Large intestine (tissue), 3 donors: ENCODE data around the gene PABPC1L. TPM values are rescaled to one million over a fixed set of nuclear protein-coding genes. Genes with fewer than 3 reads are reported as not detected.
A peak's percentile ranks its signal among the peaks of the same experiment; 100 is the strongest.

Experiments
- DNase-seq, 2 donors: peaks; one replicate each; pipeline versions ENCODE4 v3.0.0 to v3.0.0-alpha.2; 2013
- H3K27ac ChIP-seq: one replicate; pipeline ENCODE4 v1.5.1; 2013; ENCODE audit warnings: low read length
- H3K27me3 ChIP-seq: 2 replicates; pipeline ENCODE4 v1.6.1; 2013; ENCODE audit warnings: low read length; ENCODE audit not compliant: control insufficient read depth, insufficient read depth
- H3K36me3 ChIP-seq: 2 replicates; pipeline ENCODE4 v1.6.1; 2013; ENCODE audit warnings: low read length; ENCODE audit not compliant: control insufficient read depth, insufficient read depth
- H3K4me1 ChIP-seq: one replicate; pipeline ENCODE4 v1.6.1; 2013; ENCODE audit warnings: low read length; ENCODE audit not compliant: control insufficient read depth, insufficient read depth
- H3K4me3 ChIP-seq: one replicate; pipeline ENCODE4 v1.5.1; 2013; ENCODE audit warnings: low read length
- H3K9me3 ChIP-seq: one replicate; pipeline ENCODE4 v1.6.1; 2013; ENCODE audit warnings: mild to moderate bottlenecking, low read depth, low read length, moderate library complexity; ENCODE audit not compliant: control insufficient read depth
- WGBS: methylation state at CpG from one replicate; pipeline ENCODE4 v1.1.5; 2013; ENCODE audit warnings: low lambda C conversion rate; ENCODE audit not compliant: insufficient coverage; 5-methylcytosine and 5-hydroxymethylcytosine counted together
- polyA plus RNA-seq: library from polyadenylated mRNA; unstranded; fragments of 120-200 nt; gene quantifications from one replicate; pipeline ENCODE4 v1.2.1, GENCODE V29; 2013

Gene PABPC1L
- polyA plus RNA-seq, 1 donor: 27.4 TPM

DNA sequence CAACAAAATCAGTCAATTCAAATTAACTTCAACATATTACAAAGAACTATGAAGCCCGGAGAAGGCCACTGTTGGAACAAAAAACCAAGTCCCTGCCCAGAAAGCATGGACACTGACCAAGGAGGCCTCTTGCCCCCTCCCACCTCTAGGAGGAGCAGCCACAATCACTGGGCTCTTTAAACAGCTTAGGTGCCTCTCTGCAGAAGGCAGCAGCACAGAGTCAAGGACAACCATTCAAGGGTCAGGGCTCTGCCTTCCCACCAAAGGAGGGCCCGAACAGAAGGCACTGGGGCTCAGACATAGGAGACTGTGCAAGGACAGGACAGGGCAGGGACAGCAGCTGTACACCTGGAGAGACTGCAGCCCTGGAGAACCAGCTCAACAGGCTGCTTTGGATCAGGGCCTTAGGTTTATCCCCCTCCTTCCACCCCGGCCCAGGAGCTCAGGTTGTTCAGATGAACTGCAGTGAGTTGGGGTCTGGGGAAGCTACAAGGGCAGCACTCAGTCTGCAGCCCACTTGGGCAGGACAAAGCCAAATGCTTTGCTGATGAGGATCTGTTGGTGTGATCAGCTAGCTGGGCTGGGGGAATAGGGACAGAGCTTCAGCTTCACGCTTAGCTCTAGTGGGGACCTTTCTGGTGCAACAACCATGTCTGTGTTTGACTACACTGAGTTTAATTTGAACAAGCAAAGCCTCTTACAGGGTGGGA is 32.6 kb downstream of the PABPC1L start:
- no CpG with 5 or more reads among the region's 4 CpGs for WGBS
- Histone ChIP-seq H3K27me3 (no peaks in the 10 kb centered on the region), H3K9me3 (no peaks in the 10 kb centered on the region), H3K36me3 (peaks cover 52% of the 10 kb centered on the region), H3K4me1 (no peaks in the 10 kb centered on the region), H3K4me3 (no peak overlapping the region), H3K27ac (no peak overlapping the region)
- DNase-seq: no peak

DNA sequence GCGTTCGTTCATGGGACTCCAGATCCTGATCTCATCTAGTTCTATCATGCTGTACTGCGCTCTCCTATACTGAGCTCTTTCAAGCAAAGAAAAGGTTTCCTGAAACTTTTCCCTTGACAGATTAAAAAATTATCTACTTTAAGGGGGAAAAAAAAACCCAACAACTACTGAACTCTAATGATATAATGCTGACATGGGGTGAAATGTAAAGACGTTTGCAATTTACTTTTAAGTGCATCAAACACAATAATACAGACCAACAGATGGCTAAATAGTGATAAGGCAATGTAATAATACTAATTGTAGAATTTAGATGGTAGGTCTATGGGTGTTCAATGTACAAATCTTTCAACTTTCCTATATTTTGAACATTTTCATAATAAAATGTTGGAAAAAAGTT is 34.0 kb downstream of the PABPC1L start:
- no peaks in the 10 kb centered on the region for H3K27me3 ChIP-seq
- peaks cover 56% of the 10 kb centered on the region for H3K36me3 ChIP-seq
- H3K4me1 ChIP-seq: no peaks in the 10 kb centered on the region
- H3K27ac ChIP-seq: no peak overlapping the region
- no peak overlapping the region for H3K4me3 ChIP-seq
- H3K9me3 ChIP-seq: no peaks in the 10 kb centered on the region
- DNase-seq: no peak
- WGBS: 80% methylated on average over 1 of the region's 4 CpGs

DNA sequence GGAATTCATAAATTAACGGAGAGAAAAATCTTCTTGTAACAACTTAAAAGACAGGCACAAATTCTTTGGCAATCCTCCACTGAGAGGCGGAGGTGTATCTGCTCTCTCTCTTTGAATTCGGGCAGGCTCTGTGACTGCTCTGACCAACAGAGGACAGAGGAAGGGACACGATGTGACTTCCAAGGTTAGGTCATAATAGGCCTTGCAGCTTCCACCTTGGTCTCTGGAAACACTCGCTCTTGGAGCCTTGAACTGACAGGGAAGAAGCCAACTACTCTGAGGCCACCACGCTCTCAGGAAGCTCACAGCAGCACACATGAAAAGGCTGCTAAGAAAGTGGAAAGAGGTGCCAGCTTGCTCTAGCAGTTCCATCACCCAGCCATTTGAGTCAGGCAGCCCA is 35.4 kb downstream of the PABPC1L start:
- WGBS: no CpG with 5 or more reads among the region's 6 CpGs
- Histone ChIP-seq H3K4me3 (no peak overlapping the region), H3K4me1 (no peaks in the 10 kb centered on the region), H3K36me3 (peaks cover 68% of the 10 kb centered on the region), H3K27me3 (no peaks in the 10 kb centered on the region), H3K9me3 (no peaks in the 10 kb centered on the region), H3K27ac (no peak overlapping the region)
- no peak for DNase-seq

DNA sequence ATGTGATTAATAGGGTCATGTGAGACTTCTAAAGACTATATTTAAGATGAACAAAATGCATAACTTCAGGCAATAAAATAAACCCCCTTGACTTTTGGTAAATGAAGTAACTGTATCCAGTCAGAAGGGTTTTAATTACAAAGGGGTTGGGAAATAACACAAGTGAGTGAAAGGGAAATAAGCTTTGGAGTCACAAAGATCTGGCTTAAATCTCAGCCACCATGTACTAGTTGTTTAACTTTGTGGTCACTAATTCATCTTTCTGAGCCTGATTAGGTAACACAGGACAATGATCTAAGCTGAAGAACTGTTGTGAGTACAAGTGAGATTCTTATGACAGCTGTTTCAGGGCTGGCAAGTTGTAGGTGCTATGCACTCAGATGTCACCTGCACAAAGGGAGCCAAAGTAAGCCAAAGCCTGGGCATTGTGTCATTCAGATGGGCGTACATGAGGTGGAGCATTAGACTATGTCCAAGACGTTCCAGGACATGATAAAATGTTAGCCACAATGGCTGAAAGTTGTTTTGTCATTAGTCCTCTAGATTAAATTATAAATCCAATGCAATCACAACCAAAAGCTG is 36.5 kb downstream of the PABPC1L start:
- H3K27me3 ChIP-seq: no peaks in the 10 kb centered on the region
- no peak overlapping the region for H3K27ac ChIP-seq
- H3K4me3 ChIP-seq: no peak overlapping the region
- H3K4me1 ChIP-seq: no peaks in the 10 kb centered on the region
- WGBS: no CpG with 5 or more reads among the region's 2 CpGs
- no peaks in the 10 kb centered on the region for H3K9me3 ChIP-seq
- no peak for DNase-seq
- H3K36me3 ChIP-seq: peaks cover 72% of the 10 kb centered on the region

GRCh38 chr20:44948107-44948506 is 38.2 kb downstream of the PABPC1L start:
- WGBS: no CpG with 5 or more reads among the region's 5 CpGs
- no peak for DNase-seq
- Histone ChIP-seq H3K4me1 (no peaks in the 10 kb centered on the region), H3K27me3 (no peaks in the 10 kb centered on the region), H3K27ac (no peak overlapping the region), H3K4me3 (no peak overlapping the region), H3K9me3 (no peaks in the 10 kb centered on the region), H3K36me3 (peaks cover 70% of the 10 kb centered on the region)

DNA sequence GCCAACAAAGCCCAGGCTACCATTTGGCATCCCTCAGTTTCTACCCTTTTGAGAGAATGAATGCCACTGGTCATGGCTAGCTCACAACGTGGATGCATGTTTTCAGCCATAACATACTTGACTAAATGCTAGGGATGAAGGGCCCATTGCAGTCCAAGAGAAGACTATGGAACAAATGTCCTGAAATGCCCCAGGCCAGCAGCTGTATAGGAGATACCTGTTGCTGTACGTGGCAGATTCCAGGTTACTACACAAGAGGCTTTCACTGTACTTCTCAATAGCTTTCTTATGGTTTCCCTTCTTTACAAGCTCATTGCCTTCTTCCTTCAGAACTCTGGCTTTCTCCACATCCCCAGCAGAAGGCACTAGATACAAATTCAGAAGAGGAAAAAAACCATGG is 38.7 kb downstream of the PABPC1L start:
- Histone ChIP-seq H3K27ac (no peak overlapping the region), H3K4me1 (no peaks in the 10 kb centered on the region), H3K9me3 (no peaks in the 10 kb centered on the region), H3K27me3 (no peaks in the 10 kb centered on the region), H3K36me3 (peaks cover 70% of the 10 kb centered on the region), H3K4me3 (no peak overlapping the region)
- DNase-seq: no peak
- 100% methylated on average over 1 of the region's 2 CpGs for WGBS

DNA sequence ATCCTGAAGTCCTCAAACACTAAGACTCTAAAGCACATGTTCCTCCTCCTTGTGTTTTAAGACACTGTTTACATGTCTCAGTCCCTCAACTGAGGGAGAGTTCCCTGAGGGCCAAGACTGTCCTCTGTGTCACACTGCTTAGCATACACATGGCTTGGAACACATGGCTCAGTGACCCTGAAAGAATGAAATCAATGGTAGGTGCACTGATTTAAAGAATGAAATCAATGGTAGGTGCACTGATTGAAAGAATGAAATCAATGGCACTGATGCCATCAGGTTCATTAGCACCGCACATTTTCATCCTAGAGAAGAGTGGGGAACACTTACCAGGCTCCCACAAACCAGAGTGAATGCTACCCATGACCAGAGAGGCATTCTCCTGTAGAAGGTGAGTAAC is 40.5 kb downstream of the PABPC1L start:
- H3K9me3 ChIP-seq: no peaks in the 10 kb centered on the region
- no peak overlapping the region for H3K27ac ChIP-seq
- H3K27me3 ChIP-seq: no peaks in the 10 kb centered on the region
- H3K4me3 ChIP-seq: no peak overlapping the region
- no peak for DNase-seq
- no CpG with 5 or more reads among the region's 1 CpG for WGBS
- no peaks in the 10 kb centered on the region for H3K4me1 ChIP-seq
- H3K36me3 ChIP-seq: peaks cover 77% of the 10 kb centered on the region

DNA sequence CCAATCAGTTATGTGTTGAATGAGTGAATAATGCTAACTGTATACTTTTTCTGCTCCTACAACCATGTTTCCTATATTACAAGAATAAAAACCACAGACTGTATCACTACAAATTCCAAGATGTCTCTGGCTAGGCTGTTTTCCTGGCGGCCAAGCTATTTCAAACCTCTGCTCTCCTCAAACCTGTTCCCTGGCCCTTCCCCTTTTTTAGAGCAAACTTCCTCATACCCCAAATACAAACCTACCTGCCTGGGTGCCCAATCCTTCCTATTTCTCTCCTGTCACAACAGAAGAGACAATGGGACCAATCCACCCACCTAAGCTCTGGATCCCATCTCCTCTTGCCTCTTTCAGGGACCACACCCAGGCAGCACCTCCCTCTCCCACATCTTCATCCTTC is 42.9 kb downstream of the PABPC1L start:
- peaks cover 78% of the 10 kb centered on the region for H3K36me3 ChIP-seq
- H3K9me3 ChIP-seq: no peaks in the 10 kb centered on the region
- H3K4me3 ChIP-seq: no peak overlapping the region
- H3K4me1 ChIP-seq: no peaks in the 10 kb centered on the region
- no peak for DNase-seq
- H3K27ac ChIP-seq: no peak overlapping the region
- no peaks in the 10 kb centered on the region for H3K27me3 ChIP-seq
- WGBS: 80% methylated on average over 1 of the region's 1 CpG

GRCh38 chr20:44954211-44954610 is 44.4 kb downstream of the PABPC1L start:
- H3K9me3 ChIP-seq: no peaks in the 10 kb centered on the region
- 100% methylated on average over 1 of the region's 5 CpGs for WGBS
- H3K27ac ChIP-seq: no peak overlapping the region
- DNase-seq: peak in 1 of 2 donors; percentile 16
- H3K27me3 ChIP-seq: no peaks in the 10 kb centered on the region
- H3K4me1 ChIP-seq: peaks cover 6% of the 10 kb centered on the region
- no peak overlapping the region for H3K4me3 ChIP-seq
- peaks cover 65% of the 10 kb centered on the region for H3K36me3 ChIP-seq

- no peak for DNase-seq
- Histone ChIP-seq H3K4me3 (no peak overlapping the region), H3K4me1 (peaks cover 6% of the 10 kb centered on the region), H3K27ac (no peak overlapping the region), H3K9me3 (no peaks in the 10 kb centered on the region), H3K27me3 (no peaks in the 10 kb centered on the region), H3K36me3 (peaks cover 57% of the 10 kb centered on the region)
- WGBS: no CpG with 5 or more reads among the region's 4 CpGs
Observed at GRCh38 chr20:44955270-44955669, 45.4 kb downstream of the PABPC1L start.

GRCh38 chr20:44956410-44956809 is 46.5 kb downstream of the PABPC1L start:
- WGBS: no CpG with 5 or more reads among the region's 3 CpGs
- no peaks in the 10 kb centered on the region for H3K9me3 ChIP-seq
- no peak for DNase-seq
- H3K4me3 ChIP-seq: no peak overlapping the region
- peaks cover 46% of the 10 kb centered on the region for H3K36me3 ChIP-seq
- peaks cover 9% of the 10 kb centered on the region for H3K4me1 ChIP-seq
- no peaks in the 10 kb centered on the region for H3K27me3 ChIP-seq
- no peak overlapping the region for H3K27ac ChIP-seq
